GM19240 (cell line): Measurements from ENCODE around the gene ANAPC1.
"Not testable (repeated sequence)": the region's sequence is repeated elsewhere in the genome, so short reads cannot be mapped to it uniquely, and the experiment has no call there.

Source experiments
- DNase-seq: peaks from one replicate; pipeline ENCODE4 v3.0.0; 2011; ENCODE audit warnings: low spot score; ENCODE audit not compliant: insufficient read length

Gene ANAPC1

GRCh38 chr2:111741517-111741916 is 142.5 kb downstream of the ANAPC1 start:
- not testable (repeated sequence) for DNase-seq

- not testable (repeated sequence) for DNase-seq
These were observed 147.9 kb downstream of the ANAPC1 start for GRCh38 chr2:111735838-111736721.

GRCh38 chr2:111735420-111735819 is 148.6 kb downstream of the ANAPC1 start:
- DNase-seq, result not testable (repeated sequence)

GRCh38 chr2:111729812-111730458 is 154.1 kb downstream of the ANAPC1 start:
- DNase-seq, result not testable (repeated sequence)

GRCh38 chr2:111727611-111728110 is 156.3 kb downstream of the ANAPC1 start:
- DNase-seq, result not testable (repeated sequence)

- DNase-seq, result not testable (repeated sequence)
These were observed 158.3 kb downstream of the ANAPC1 start for GRCh38 chr2:111725742-111726141.

- DNase-seq, result not testable (repeated sequence)
These were observed 164.4 kb downstream of the ANAPC1 start for GRCh38 chr2:111719610-111720009.
